Measurements from ENCODE around the gene CCDC38.
"Not testable (repeated sequence)": the region's sequence is repeated elsewhere in the genome, so short reads cannot be mapped to it uniquely, and the experiment has no call there.

The CCDC38 gene

DNA sequence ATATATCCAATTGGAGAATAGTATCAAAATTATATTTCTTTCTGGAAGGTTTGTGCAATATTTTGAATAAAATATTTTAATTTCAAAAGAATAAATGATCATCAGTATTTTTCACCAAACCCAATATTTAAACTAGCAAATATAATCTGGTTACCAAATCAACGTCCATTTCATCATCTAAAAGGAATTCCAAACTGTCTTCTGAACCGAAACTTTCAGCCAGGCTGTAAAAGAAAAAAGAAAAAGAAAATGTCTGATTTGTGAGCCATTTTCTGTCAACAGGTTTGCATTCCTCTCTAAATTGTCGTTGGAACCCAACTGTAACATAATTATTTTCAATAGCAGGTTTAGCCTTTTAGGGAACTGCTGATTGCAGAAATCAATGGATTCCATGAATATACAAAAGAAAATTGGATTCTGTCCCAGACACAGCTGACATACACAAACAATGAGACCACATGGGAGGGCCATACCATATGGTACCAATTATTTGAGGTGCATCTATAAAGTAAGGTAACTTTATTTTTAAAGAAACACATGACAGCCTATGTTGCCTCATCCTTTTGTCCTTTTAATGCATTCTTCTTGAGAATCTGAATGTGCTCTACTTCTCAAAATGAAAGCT is 61.0 kb downstream of the CCDC38 start:
- DNase-seq, result no peak

DNA sequence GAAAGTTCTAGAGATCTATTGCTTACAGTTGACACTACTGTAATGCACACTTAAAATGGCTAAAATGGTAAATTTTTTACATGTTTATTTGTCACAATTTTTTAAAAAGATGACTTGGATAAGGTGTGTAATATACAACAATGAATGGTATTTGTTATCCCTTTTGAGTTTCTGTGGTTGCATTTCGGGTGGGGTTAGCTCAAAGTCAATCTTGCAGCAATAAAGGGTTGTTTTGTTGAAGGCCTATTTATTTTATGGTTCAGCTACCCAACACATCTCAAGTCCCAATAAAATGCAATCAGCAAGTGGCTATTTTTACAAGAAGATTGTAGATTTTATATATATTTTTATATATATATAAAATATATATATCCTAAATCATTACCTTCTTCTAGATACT is 61.5 kb downstream of the CCDC38 start:
- DNase-seq, result no peak

DNA sequence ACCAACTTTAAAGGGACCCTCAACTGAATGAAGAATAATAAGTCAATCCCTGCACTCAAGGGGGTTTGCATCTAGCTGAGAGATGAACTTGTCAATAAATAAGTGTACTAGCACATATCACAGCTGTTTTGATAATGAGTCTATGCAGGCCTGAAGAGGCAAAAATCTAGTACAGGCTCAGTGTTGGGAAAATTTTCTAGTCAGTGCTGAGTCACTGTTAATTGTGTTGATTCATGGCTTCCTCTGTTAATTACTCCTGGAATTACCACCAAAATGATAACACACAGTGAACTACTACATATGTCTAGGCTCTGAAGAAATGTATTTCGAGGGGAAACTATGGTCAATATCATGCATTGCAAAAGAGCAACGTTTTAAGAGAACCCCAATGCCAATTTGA is 64.8 kb downstream of the CCDC38 start:
- DNase-seq, result no peak

- no peak for DNase-seq
These were observed 68.0 kb downstream of the CCDC38 start for GRCh38 chr12:95874452-95874851.

- no peak for DNase-seq
These were observed 71.5 kb downstream of the CCDC38 start for GRCh38 chr12:95870897-95871296.

DNA sequence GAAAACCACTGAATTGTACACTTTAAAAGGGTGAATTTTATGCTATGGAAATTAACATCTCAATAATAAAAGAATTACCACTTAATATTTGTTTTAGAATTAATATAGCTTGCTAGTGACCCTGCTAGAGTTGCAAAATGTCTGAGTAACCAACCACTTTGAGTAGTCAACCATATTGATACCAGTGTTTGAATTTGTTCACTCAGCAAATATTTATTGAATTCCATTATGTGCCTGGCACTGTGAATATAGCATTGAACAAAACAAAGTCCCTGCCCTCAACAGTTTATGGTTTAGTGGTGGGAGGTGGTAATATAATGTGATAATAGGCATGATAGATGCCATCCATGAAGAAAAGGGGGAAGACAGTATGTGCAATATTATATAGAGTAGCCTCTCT is 79.1 kb downstream of the CCDC38 start:
- no peak for DNase-seq

GRCh38 chr12:95862038-95862437 is 80.4 kb downstream of the CCDC38 start:
- no peak for DNase-seq

DNA sequence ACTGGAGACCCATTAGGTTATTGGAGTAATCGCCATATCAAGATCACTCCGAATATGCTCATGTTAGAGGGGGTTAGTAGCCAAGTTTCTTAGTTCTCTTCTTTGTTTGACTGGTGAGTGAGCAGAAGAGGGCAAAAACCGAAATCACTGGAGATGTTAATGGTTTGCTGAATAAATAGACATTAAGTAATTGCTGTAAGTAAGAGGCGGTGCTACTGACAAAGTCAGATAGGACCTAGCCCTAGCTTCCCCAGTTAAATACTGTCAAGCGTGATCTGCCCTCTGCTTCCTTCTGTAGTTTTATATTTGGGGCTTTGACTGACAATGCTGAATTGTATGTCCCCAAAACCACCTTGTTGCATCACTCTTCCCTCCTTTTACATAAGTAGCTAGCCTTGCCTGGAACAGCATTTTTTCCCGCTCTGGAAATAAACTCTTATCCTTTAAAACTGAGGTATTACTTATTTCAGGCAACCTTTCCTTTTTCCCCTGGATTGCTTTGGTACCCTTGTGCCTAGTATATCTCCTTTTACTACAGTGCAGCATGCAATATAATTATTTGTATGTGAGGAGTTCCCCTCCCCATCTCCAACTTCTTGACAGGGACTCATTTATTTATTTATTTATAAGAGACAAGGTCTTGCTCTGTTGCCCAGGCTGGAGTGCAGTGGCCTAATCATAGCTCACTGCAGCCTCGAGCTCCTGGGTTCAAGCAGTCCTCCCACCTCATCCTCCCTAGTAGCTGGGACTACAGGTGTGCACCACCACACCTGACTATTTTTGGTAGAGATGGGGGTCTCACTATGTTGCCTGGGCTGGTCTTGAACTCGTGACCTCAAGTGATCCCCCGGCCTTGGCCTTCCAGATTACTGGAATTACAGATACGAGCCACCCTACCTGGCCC is 82.2 kb downstream of the CCDC38 start:
- DNase-seq, result no peak

DNA sequence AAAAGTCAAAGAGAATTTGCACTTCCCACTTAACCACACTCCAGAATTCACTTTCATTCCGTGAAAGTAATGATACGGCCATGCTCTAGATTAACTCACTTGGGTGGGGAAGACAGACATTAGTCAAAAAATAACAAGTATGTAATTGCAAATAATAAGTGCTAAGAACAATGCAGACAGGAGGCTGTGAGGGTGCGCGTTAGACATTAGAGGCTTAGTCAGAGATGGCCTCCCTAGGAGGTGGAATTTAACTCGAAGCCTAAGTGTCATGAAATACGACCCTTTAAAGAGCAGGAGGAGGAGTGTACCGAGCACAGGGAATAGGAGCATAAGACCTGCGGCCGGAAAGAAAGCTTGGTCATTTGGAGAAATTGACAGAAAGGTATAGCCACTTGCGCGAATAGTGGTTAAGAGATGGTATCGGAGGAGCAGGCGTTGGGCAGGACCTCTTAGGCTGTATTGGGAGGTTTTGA is 83.0 kb downstream of the CCDC38 start:
- DNase-seq, result no peak

GRCh38 chr12:95858451-95859343 is 83.7 kb downstream of the CCDC38 start, which contains the start of gene SNRPF:
TSS of gene SNRPF (plus strand) at chr12:95858952. CDS start at chr12:95859074, 122 bp downstream.
- DNase-seq, result peak; percentile 94

DNA sequence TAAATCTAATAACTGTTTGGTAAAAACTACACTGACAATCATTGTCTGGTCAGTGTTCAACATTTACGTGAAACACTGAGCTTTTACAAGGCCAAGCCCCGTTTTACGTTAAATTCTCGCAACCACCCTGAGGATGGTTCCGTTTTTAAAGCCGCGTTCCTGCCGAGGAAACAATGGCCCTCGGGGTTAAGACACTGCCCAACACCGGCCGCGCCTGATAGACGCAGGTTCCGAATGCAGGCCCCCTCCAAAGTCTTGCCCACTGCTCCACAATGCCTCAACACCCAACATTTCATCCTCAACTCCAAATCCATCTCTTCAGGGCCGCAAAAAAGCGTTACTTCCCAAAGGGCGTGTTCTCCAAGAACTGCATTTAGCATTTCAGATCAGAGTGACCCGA is 84.6 kb downstream of the CCDC38 start:
- no peak for DNase-seq

DNA sequence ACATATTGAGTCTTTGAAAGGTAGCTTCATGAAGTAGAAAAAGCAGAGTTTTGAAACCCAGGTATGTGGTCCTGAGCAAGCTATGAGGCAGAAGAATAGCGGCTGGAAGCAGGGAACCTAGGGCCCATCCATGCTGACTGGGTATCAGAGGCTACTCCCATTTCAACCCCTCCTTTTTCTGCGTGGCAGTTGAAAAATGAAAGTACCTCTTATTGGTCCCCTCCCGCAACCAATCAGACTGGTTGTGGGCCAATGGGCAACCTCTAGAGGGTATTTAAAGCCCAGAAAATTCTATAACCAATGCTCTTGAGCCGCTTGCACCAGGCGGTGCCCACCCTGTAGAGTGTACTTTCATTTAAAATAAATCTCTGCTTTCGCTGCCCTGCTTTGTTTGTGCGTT is 85.3 kb downstream of the CCDC38 start:
- DNase-seq, result no peak

DNA sequence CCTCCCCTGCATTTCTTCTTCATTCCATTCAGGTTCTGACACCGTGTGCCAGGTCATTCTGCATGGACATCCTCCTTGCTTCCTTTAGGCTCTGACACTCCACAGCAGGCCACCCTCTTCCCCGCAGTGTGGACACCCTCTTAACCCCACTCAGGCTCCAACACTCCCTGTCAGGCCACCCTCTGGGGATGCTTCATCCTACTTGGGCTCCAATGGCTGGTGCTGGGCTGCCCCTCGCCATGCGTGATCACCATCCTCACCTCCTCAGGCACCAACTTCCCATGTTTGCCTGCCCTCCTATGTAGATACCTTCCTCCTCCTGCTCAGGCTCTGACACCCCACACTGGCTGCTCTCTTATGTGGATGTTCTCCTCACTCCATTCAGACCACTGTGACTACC is 90.3 kb downstream of the CCDC38 start:
- DNase-seq, result no peak

GRCh38 chr12:95851606-95852005 is 90.8 kb downstream of the CCDC38 start:
- DNase-seq, result no peak

GRCh38 chr12:95848575-95849388 is 93.6 kb downstream of the CCDC38 start:
- DNase-seq, result peak; percentile 42

DNA sequence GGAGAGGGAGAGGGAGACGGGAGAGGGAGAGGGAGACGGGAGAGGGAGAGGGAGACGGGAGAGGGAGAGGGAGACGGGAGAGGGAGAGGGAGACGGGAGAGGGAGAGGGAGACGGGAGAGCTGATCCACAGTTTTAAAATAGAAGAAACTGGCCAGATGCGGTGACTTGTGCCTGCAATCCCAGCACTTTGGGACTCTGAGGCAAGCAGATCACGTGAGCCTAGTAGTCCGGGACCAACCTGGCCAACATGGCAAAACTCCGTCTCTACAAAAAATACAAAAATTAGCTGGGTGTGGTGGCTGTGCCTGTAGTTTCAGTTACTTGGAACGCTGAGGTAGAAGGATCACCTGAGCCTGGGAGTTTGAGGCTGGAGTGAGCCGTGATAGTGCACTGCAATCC is 100.0 kb downstream of the CCDC38 start:
- DNase-seq, result not testable (repeated sequence)

- peak; percentile 24 for DNase-seq
These were observed 104.3 kb downstream of the CCDC38 start for GRCh38 chr12:95838125-95838524.

GRCh38 chr12:95837240-95838038 is 105.0 kb downstream of the CCDC38 start:
- no peak for DNase-seq

GRCh38 chr12:95836630-95837239 is 105.7 kb downstream of the CCDC38 start:
- DNase-seq, result no peak

GRCh38 chr12:95836185-95836609 is 106.2 kb downstream of the CCDC38 start:
- DNase-seq, result peak; percentile 55

DNA sequence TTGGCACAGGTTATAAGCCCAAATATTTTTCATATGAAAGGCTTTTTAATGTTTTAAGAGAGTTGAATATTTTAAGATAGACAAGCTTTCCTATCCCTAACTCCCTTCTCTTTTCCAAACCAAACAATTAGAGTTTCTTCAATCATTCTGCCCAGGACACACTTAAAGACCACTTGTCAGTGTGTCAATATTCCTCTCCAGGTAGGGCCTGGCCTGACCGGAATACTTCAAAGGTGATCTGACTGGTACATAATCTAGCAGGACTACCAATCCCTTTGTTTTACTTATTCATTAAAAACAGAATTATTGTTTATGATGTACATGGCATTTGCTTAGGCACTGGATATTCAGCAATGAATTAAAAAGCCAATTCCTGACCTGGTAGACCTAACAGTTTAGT is 107.8 kb downstream of the CCDC38 start:
- DNase-seq, result no peak
